Transverse colon (tissue), 4 donors: ENCODE results near the gene CARM1. TPM values are rescaled to one million over a fixed set of nuclear protein-coding genes. Genes with fewer than 3 reads are reported as not detected.

ENCODE experiments used
- DNase-seq: peaks from one replicate; pipeline ENCODE4 v3.0.0-alpha.2; 2019
- H3K27ac ChIP-seq, 4 donors: fragments of 200-600 bp; sonication (generic); 2 replicates each; pipeline ENCODE4 v1.5.1; 2016 to 2018; ENCODE audit warnings: inconsistent platforms in 4 of 4
- H3K27me3 ChIP-seq: fragments of 200-600 bp; sonication (generic); 2 replicates; pipeline ENCODE4 v1.5.1; 2017; ENCODE audit warnings: inconsistent platforms
- H3K36me3 ChIP-seq, 4 donors: fragments of 200-600 bp; sonication (generic); 2 replicates each; pipeline ENCODE4 v1.5.1; 2017 to 2019; ENCODE audit warnings: inconsistent platforms in 4 of 4
- H3K4me1 ChIP-seq, 4 donors: fragments of 200-600 bp; sonication (generic); 2 replicates each; pipeline ENCODE4 v1.5.1; 2017 to 2020; ENCODE audit warnings: inconsistent platforms in 4 of 4
- H3K4me3 ChIP-seq, 4 donors: fragments of 200-600 bp; sonication (generic); 1 replicate in 1 of 4; 2 replicates in 3 of 4; pipeline versions ENCODE4 v1.5.1 to v1.6.1; 2017 to 2019; ENCODE audit warnings: inconsistent platforms in 4 of 4
- H3K9me3 ChIP-seq, 2 donors: fragments of 200-600 bp; sonication (generic); 2 replicates each; pipeline ENCODE4 v1.5.1; 2017 to 2019; ENCODE audit warnings: inconsistent platforms in 2 of 2
- CTCF ChIP-seq, 5 experiments: fragments of 200-600 bp in 3 of 5; fragments of 450-650 bp in 2 of 5; sonication (generic) in 3 of 5; IDR thresholded peaks; 1 replicate in 2 of 5; 2 replicates in 3 of 5; pipeline ENCODE4 v1.5.1; 2016 to 2017; ENCODE audit warnings: antibody characterized with exemption in 5 of 5, inconsistent platforms in 3 of 5, mild to moderate bottlenecking in 2 of 5, moderate library complexity in 1 of 5
- EP300 ChIP-seq: sonication (generic); formaldehyde crosslinking; IDR thresholded peaks from one replicate; pipeline ENCODE4 v1.6.1; 2017; ENCODE audit warnings: antibody characterized with exemption, low read depth
- POLR2A ChIP-seq: fragments of 450-650 bp; IDR thresholded peaks from one replicate; pipeline ENCODE4 v1.6.1; 2016; ENCODE audit warnings: antibody characterized with exemption, mild to moderate bottlenecking, moderate library complexity
- POLR2AphosphoS5 ChIP-seq, 3 donors: sonication (generic); formaldehyde crosslinking; IDR thresholded peaks; one replicate each; pipeline ENCODE4 v1.6.1; 2016; ENCODE audit warnings: antibody characterized with exemption in 3 of 3
- WGBS, 2 donors: methylation state at CpG; one replicate each; pipeline ENCODE4 v1.1.5; 2018; ENCODE audit warnings: low coverage in 1 of 2; 5-methylcytosine and 5-hydroxymethylcytosine counted together
- in situ Hi-C, 4 donors: fragments of 200-750 bp; cut with MboI; loops; one replicate each; pipeline versions ENCODE4 v1.15.0 to v1.15.1; 2017; ENCODE audit warnings: low sequenced_read_pairs in 3 of 4, low pct_ligation_motif_present in 1 of 4, low pct_unique_long_range_greater_than_20kb in 1 of 4
- intact Hi-C: fragments of 100-400 bp; cut with DNase I; formaldehyde crosslinking; loops from one replicate; pipeline ENCODE4 v1.15.1; 2023; ENCODE audit warnings: low total_unique reads
- total RNA-seq, 4 donors: library from RNA; depleted of rRNA; stranded (reverse); fragments of >200 nt; gene quantifications; one replicate each; pipeline ENCODE4 v1.1.0, GENCODE V29; 2016

Gene CARM1
- total RNA-seq, 4 donors from 2014 or later: 24.9 to 47.6 (median 35.6) TPM

- DNase-seq: no peak
- in situ Hi-C loops (no loop called here), intact Hi-C loops (no loop called here)
- Histone ChIP-seq H3K4me1 (peaks cover 40 to 54% (median 50%) of the 10 kb centered on the region in 4 donors), H3K27me3 (no peaks in the 10 kb centered on the region), H3K27ac (peak overlapping the region; percentile 80 to 88 (median 83)), H3K36me3 (no peaks in the 10 kb centered on the region), H3K9me3 (no peaks in the 10 kb centered on the region), H3K4me3 (peak overlapping the region in 1 of 4 donors; percentile 1)
- 54 to 80% methylated on average over 1 to 13 of the region's 13 CpGs for WGBS, 2 donors
- TF ChIP-seq POLR2AphosphoS5 (IDR thresholded peaks at IDR 0.05) (no peak), POLR2A (no peak), EP300 (no peak), CTCF (IDR thresholded peaks at IDR 0.05) (no peak)
Measured at GRCh38 chr19:10892256-10892655, 20.9 kb downstream of the CARM1 start.

GRCh38 chr19:10894911-10895213 is 23.5 kb downstream of the CARM1 start:
- H3K4me1 ChIP-seq: peaks cover 47 to 60% (median 57%) of the 10 kb centered on the region in 4 donors
- TF ChIP-seq POLR2AphosphoS5 (IDR thresholded peaks at IDR 0.05): no peak
- TF ChIP-seq EP300: no peak
- TF ChIP-seq CTCF (IDR thresholded peaks at IDR 0.05): no peak
- no peak for TF ChIP-seq POLR2A
- intact Hi-C loops: no loop called here
- DNase-seq: no peak
- H3K36me3 ChIP-seq: no peaks in the 10 kb centered on the region
- H3K4me3 ChIP-seq: no peak overlapping the region
- in situ Hi-C loops: no loop called here
- 93 to 97% methylated on average over 5 to 7 of the region's 7 CpGs for WGBS, 2 donors
- H3K27me3 ChIP-seq: no peaks in the 10 kb centered on the region
- no peak overlapping the region for H3K27ac ChIP-seq
- H3K9me3 ChIP-seq: no peaks in the 10 kb centered on the region

GRCh38 chr19:10895363-10895762 is 24.0 kb downstream of the CARM1 start:
- no peak for TF ChIP-seq POLR2A
- TF ChIP-seq EP300: no peak
- TF ChIP-seq POLR2AphosphoS5 (IDR thresholded peaks at IDR 0.05): no peak
- no peak for TF ChIP-seq CTCF (IDR thresholded peaks at IDR 0.05)
- intact Hi-C loops: no loop called here
- H3K4me1 ChIP-seq: peaks cover 52 to 65% (median 62%) of the 10 kb centered on the region in 4 donors
- no peak for DNase-seq
- H3K36me3 ChIP-seq: no peaks in the 10 kb centered on the region
- WGBS, 2 donors: 95% methylated on average over 6 of the region's 6 CpGs; no CpG with 5 or more reads in 1 of the 2 donors
- no peaks in the 10 kb centered on the region for H3K9me3 ChIP-seq
- no peaks in the 10 kb centered on the region for H3K27me3 ChIP-seq
- H3K4me3 ChIP-seq: no peak overlapping the region
- H3K27ac ChIP-seq: no peak overlapping the region
- in situ Hi-C loops: no loop called here

GRCh38 chr19:10895920-10896319 is 24.6 kb downstream of the CARM1 start:
- H3K36me3 ChIP-seq: no peaks in the 10 kb centered on the region
- H3K27ac ChIP-seq: no peak overlapping the region
- no peak overlapping the region for H3K4me3 ChIP-seq
- H3K27me3 ChIP-seq: no peaks in the 10 kb centered on the region
- TF ChIP-seq POLR2A (no peak), EP300 (no peak), POLR2AphosphoS5 (IDR thresholded peaks at IDR 0.05) (no peak), CTCF (IDR thresholded peaks at IDR 0.05) (no peak)
- intact Hi-C loops: no loop called here
- H3K9me3 ChIP-seq: no peaks in the 10 kb centered on the region
- DNase-seq: no peak
- H3K4me1 ChIP-seq: peaks cover 51 to 68% (median 64%) of the 10 kb centered on the region in 4 donors
- in situ Hi-C loops: no loop called here
- WGBS, 2 donors: 84% methylated on average over 12 of the region's 12 CpGs; no CpG with 5 or more reads in 1 of the 2 donors
